ENCODE data around the gene PCOLCE2.
A peak's percentile ranks its signal among the peaks of the same experiment; 100 is the strongest.

The PCOLCE2 gene

DNA sequence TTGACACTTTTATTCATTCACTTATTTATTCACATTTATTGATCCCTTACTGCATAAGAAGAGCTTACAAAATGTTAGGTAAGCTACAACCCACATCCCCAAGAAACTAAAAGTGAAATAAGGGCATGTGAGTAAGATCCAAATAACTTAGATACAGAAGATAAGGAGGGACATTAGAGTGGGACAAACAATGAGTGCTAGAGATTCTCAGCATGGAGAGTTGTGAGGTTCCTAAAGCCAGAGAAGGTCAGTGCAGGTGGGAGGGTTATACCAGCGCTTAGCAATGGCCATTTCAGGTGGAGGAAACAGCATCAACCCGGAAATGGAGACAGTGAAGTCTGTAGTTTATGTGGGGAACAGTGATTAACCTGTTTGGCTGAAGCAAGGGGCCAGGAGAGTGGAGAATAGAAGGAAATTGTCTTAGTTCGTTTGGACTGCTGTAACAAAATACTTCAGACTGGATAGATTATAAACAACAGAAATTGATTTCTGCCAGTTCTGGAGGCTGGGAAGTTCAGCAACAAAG lies 25.5 kb upstream of the PCOLCE2 start:
- no peak overlapping the region for H3K4me3 ChIP-seq (ENCODE audit: low read depth, low read length)
- TF ChIP-seq, protein P1, sequence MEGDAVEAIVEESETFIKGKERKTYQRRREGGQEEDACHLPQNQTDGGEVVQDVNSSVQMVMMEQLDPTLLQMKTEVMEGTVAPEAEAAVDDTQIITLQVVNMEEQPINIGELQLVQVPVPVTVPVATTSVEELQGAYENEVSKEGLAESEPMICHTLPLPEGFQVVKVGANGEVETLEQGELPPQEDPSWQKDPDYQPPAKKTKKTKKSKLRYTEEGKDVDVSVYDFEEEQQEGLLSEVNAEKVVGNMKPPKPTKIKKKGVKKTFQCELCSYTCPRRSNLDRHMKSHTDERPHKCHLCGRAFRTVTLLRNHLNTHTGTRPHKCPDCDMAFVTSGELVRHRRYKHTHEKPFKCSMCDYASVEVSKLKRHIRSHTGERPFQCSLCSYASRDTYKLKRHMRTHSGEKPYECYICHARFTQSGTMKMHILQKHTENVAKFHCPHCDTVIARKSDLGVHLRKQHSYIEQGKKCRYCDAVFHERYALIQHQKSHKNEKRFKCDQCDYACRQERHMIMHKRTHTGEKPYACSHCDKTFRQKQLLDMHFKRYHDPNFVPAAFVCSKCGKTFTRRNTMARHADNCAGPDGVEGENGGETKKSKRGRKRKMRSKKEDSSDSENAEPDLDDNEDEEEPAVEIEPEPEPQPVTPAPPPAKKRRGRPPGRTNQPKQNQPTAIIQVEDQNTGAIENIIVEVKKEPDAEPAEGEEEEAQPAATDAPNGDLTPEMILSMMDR (conservative IDR thresholded peaks at IDR 0.05; ENCODE audit: low read depth, low read length), result no peak
- DNase-seq (ENCODE audit: low read depth), result no peak

DNA sequence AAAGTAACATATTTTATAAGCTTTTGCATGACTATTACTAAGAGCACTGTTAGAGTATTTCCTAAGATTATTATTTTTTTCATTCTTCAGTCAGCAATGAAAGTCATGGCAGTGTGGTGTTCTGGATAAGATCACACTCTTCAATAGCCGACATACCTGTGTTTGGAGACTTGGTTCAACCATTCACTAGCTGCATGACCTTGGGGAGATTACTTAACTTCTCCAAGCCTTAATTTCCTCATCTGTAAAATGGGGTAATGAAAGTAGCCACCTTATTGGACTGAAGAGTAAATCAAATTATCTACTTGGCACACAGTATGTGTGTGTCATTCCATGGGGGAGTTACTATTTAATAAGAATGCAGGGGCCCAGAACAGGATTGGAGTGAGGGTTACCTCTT lies 24.5 kb upstream of the PCOLCE2 start:
- no peak for DNase-seq (ENCODE audit: low read depth)
- TF ChIP-seq, protein P1 (conservative IDR thresholded peaks at IDR 0.05; ENCODE audit: low read depth, low read length), result no peak
- H3K4me3 ChIP-seq (ENCODE audit: low read depth, low read length), result no peak overlapping the region

DNA sequence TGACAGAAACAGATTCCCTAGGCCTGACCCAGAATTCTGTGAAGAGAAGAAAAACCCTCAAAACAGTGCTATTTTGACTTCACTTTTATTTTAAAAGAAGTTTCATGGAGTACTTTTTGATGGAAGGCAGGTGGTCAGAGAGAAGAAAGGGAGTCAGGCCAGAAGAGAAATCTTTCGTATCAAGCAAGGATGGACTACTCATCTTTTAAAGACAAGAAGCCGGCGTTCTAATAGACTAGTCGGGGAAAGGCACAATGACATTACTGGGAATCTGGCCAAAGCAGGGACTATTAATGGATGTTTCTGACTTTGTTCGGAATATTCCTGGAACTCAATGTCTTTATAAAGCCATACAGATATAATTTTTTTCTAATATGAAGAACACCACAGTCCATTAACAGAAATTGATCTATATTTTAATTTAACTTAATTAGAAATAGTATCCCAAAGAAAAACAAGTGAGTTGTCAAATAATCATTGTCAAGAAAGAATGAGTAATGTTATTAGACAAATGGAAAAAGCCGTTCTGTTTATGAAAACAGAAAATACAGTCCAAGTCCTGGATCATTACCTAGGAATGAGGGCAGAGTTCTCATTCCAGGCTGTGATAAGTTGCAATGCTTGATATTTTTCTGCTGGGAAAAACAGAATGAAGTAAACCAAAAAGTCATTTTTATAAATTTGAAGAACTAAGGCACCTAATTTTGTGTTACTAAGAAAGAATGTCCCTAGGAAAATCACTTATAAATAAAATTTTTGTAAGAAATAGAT lies 23.7 kb upstream of the PCOLCE2 start:
- H3K4me3 ChIP-seq (ENCODE audit: low read depth, low read length), result no peak overlapping the region
- TF ChIP-seq, protein P1 (conservative IDR thresholded peaks at IDR 0.05; ENCODE audit: low read depth, low read length), result no peak
- peak; percentile 18 for DNase-seq (ENCODE audit: low read depth)

DNA sequence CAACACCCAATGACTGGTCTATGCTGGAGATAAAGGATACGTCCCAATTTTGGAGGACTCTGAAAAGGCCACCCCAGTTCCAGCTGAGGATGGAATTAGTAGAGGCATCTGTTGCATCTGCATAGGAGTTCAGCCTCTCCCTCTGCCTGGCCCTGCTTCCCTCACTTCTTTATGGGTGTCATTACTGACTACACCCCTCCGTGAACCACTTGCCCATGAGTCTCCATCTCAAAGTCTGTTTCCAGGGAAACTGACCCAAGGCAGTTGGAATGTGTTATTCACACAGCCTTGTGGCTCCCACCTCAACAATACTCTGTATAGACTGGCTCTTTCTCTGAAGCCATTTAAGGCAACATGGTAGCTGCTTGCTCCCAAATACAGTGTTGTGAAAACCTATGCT lies 21.4 kb upstream of the PCOLCE2 start:
- TF ChIP-seq, protein P1 (conservative IDR thresholded peaks at IDR 0.05; ENCODE audit: low read depth, low read length), result no peak
- no peak for DNase-seq (ENCODE audit: low read depth)
- H3K4me3 ChIP-seq (ENCODE audit: low read depth, low read length), result no peak overlapping the region

DNA sequence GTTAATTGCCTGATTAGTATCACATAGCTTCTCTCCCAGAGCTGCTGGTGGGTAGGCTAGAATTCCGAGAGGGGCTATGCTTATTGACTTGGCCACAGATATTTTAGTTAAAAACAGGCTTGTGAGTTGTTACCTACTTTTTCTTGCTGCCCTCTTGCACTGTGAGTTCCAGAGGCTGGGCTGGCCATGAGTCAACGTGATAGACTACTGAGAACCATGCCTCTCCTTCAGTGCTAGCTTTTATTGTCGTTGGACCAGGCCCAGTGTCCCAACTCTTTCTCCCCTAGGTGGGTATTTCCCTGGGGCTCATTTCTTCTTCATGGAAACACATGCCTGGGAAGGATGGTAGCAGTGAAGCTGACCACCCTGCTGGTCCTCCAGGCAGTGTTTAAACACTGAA lies 20.4 kb upstream of the PCOLCE2 start:
- no peak overlapping the region for H3K4me3 ChIP-seq (ENCODE audit: low read depth, low read length)
- DNase-seq (ENCODE audit: low read depth), result no peak
- TF ChIP-seq, protein P1 (conservative IDR thresholded peaks at IDR 0.05; ENCODE audit: low read depth, low read length), result no peak

DNA sequence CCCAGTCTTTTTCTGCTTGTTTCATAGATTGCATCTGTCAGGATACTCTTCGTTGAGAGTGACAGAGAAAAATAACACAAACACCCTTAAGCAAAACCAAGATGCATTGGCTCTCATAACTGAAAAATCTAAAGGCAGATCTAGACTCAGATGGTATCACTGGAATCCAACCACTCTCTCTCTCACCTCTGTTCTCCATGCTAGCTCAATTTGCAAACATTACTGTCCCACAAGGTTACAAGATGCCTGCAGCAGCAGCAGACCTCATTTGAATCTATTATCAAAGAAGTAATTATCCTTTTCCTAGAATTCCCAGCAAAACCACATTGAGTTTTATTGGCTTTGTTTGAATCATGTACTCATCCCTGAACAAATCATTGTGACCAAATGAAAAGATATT lies 19.1 kb upstream of the PCOLCE2 start:
- no peak for DNase-seq (ENCODE audit: low read depth)
- TF ChIP-seq, protein P1 (conservative IDR thresholded peaks at IDR 0.05; ENCODE audit: low read depth, low read length), result no peak
- no peak overlapping the region for H3K4me3 ChIP-seq (ENCODE audit: low read depth, low read length)

Measured in choroid plexus epithelial cell (primary cell).